Hepatocyte (in vitro differentiated cells): ENCODE measurements around the gene EDN1.

Experiments
- EZH2 ChIP-seq: fragments of 200-600 bp; sonication (generic); IDR thresholded peaks from 2 replicates; pipeline ENCODE4 v1.6.1; 2016; ENCODE audit warnings: antibody characterized with exemption, mild to moderate bottlenecking, borderline replicate concordance
- TF ChIP-seq, protein P1 (sequence below): fragments of 200-600 bp; sonication (generic); IDR thresholded peaks from 2 replicates; pipeline ENCODE4 v1.5.1; 2016; ENCODE audit warnings: antibody characterized with exemption, mild to moderate bottlenecking; ENCODE audit not compliant: poor library complexity

DNA sequence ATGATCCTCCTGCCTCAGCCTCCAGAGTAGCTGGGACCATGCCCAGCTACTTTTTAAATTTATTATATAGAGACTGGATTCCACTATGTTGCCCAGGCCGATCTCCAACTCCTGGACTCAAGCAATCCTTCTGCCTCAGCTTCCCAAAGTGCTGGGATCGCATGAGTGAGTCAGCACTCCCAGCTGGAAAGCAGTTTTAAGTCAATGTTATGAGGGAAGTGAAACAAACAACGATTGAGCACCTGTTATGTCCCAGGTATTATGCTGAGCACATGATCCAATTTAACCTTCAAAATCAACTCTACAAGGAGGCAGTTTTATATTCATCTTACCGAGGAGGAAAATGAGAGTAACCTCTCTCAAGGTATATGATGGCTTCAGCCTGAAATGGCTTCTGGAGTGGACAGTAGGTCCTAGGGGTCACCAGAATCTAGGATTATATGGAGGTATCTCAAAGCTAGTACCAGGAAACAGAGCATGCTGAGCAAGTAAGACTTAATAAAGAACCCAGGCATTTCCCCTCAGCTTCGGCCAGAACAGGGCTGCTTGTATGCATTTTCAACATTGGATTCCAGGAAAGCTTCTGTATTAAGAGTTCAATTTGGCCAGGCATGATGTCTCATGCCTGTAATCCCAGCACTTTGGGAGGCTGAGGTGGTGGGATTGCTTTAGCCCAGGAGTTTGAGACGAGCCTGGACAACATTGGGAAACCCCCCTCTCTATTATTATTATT, 55.0 kb downstream of the EDN1 start:
- TF ChIP-seq, protein P1, sequence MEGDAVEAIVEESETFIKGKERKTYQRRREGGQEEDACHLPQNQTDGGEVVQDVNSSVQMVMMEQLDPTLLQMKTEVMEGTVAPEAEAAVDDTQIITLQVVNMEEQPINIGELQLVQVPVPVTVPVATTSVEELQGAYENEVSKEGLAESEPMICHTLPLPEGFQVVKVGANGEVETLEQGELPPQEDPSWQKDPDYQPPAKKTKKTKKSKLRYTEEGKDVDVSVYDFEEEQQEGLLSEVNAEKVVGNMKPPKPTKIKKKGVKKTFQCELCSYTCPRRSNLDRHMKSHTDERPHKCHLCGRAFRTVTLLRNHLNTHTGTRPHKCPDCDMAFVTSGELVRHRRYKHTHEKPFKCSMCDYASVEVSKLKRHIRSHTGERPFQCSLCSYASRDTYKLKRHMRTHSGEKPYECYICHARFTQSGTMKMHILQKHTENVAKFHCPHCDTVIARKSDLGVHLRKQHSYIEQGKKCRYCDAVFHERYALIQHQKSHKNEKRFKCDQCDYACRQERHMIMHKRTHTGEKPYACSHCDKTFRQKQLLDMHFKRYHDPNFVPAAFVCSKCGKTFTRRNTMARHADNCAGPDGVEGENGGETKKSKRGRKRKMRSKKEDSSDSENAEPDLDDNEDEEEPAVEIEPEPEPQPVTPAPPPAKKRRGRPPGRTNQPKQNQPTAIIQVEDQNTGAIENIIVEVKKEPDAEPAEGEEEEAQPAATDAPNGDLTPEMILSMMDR: no peak
- TF ChIP-seq EZH2: no peak
